Measurements from ENCODE around the gene FAF1.

Gene FAF1

GRCh38 chr1:50502147-50502546 is 457.9 kb downstream of the FAF1 start:
- DNase-seq (ENCODE audit: low read depth): no peak
- TF ChIP-seq CTCF (IDR thresholded peaks at IDR 0.05; ENCODE audit: control insufficient read depth, extremely low read depth, insufficient read depth): no peak
- H3K4me3 ChIP-seq (ENCODE audit: low read depth, low read length): no peak overlapping the region

DNA sequence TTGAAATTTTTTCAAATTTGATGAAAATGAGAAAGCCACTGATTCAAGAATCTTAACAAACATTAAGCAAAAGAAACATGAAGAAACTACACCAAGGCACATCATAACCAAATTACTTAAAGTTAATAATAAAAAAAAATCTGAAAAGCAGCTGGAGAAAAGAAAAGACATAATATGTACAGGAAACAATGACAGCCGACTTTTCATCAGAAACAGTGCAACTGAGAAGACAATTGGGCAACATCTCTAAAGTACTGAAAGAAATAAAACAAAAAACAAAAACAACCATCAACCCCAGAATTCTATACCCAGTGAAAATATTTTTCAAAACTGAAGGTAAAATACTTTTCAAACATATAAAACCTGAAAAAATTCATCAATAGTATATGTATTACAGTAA is 463.1 kb downstream of the FAF1 start:
- H3K4me3 ChIP-seq (ENCODE audit: low read depth, low read length): no peak overlapping the region
- TF ChIP-seq CTCF (IDR thresholded peaks at IDR 0.05; ENCODE audit: control insufficient read depth, extremely low read depth, insufficient read depth): no peak
- DNase-seq (ENCODE audit: low read depth): no peak

DNA sequence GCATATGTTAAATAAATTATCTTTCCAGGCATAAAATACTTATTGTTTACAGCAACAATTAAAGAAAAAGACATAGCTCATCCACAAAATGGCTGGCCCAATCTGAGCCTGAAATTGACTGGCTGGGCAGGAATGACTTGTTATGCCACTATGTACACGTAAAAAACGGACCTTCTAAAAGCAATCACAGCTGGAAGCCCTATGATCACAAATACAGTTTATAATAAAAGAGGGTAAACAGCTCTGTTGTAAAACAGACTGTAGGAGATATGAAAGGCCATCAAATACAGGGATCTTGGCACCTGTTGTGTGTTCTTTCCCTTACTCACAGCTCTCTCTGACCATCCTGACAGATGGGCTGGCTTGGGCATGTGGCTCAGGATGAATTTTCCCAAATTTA is 466.4 kb downstream of the FAF1 start:
- no peak for TF ChIP-seq CTCF (IDR thresholded peaks at IDR 0.05; ENCODE audit: control insufficient read depth, extremely low read depth, insufficient read depth)
- DNase-seq (ENCODE audit: low read depth): peak; percentile 97
- no peak overlapping the region for H3K4me3 ChIP-seq (ENCODE audit: low read depth, low read length)

DNA sequence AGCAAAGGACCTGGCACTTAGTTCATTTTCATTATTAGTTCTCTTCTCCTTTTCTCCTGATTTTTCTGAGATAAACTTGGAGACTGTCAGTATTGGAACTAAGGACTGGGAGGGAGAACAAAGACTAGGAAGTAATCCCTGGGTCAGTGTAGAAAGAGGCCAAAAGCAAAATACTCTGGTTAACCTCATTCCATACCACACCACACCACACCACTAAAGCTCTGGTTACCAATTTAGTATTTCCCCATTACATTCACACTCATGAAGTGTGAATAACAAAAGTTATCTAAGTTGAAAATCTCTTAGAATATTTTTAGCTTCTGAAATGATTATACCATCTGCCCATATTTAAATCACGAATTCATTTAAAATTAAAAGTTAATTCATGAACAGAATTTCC is 467.9 kb downstream of the FAF1 start:
- no peak for TF ChIP-seq CTCF (IDR thresholded peaks at IDR 0.05; ENCODE audit: control insufficient read depth, extremely low read depth, insufficient read depth)
- H3K4me3 ChIP-seq (ENCODE audit: low read depth, low read length): no peak overlapping the region
- no peak for DNase-seq (ENCODE audit: low read depth)

DNA sequence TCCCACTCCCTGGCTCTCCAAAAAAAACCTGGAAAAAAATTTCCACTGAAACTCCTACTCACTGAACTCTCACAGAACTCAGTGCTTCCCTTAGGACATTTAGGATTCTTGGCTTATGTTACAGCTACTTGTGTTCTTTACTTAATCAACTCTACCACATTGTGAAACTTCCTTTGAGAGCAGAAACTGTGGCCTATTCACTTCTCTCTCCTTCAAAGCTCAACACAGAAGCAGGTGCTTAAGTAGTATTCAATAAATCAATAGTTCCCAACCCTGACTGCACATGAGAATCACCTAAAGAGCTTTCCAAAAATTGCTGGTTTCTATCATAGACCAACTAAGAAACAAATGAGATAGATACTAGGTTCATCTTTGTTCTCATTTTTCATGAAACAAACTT is 468.9 kb downstream of the FAF1 start:
- no peak for DNase-seq (ENCODE audit: low read depth)
- no peak for TF ChIP-seq CTCF (IDR thresholded peaks at IDR 0.05; ENCODE audit: control insufficient read depth, extremely low read depth, insufficient read depth)
- no peak overlapping the region for H3K4me3 ChIP-seq (ENCODE audit: low read depth, low read length)

- no peak for TF ChIP-seq CTCF (IDR thresholded peaks at IDR 0.05; ENCODE audit: control insufficient read depth, extremely low read depth, insufficient read depth)
- H3K4me3 ChIP-seq (ENCODE audit: low read depth, low read length): no peak overlapping the region
- DNase-seq (ENCODE audit: low read depth): no peak
Observed at GRCh38 chr1:50490640-50491039, 469.4 kb downstream of the FAF1 start.

DNA sequence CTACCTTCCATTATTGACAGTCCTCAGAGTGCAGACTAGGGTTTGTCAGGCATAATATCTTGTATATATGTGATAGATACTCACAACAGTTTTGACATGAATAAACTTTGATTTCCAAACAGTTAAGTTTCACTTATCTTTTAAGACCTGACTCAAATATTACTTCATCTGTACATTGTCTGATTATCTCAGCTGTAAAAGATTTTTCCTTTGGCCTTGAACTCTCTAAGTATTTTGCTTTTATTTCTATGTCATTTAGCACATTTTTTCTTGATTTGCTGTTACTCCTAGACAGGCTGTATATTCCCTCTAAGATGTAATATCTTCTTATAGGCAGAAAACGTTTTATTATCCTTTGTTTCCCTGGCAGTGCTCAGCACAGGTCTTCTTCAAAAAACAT is 471.2 kb downstream of the FAF1 start:
- no peak overlapping the region for H3K4me3 ChIP-seq (ENCODE audit: low read depth, low read length)
- no peak for DNase-seq (ENCODE audit: low read depth)
- TF ChIP-seq CTCF (IDR thresholded peaks at IDR 0.05; ENCODE audit: control insufficient read depth, extremely low read depth, insufficient read depth): no peak
